ENCODE measurements around the gene LRPAP1.

LRPAP1 gene

GRCh38 chr4:3486541-3487540, 45.4 kb downstream of the LRPAP1 start:
- no peak overlapping the region for H3K4me3 ChIP-seq (ENCODE audit: low read depth, low read length)
- in situ Hi-C loops (cut with HindIII; ENCODE audit: low sequenced_read_pairs): no loop called here
- TF ChIP-seq CTCF (IDR thresholded peaks at IDR 0.05; ENCODE audit: low read depth, low read length, missing control alignments): no peak
- no peak for DNase-seq (ENCODE audit: low read depth)

GRCh38 chr4:3485886-3486540, 46.2 kb downstream of the LRPAP1 start:
- in situ Hi-C loops (cut with HindIII; ENCODE audit: low sequenced_read_pairs): no loop called here
- TF ChIP-seq CTCF (IDR thresholded peaks at IDR 0.05; ENCODE audit: low read depth, low read length, missing control alignments): no peak
- no peak overlapping the region for H3K4me3 ChIP-seq (ENCODE audit: low read depth, low read length)
- DNase-seq (ENCODE audit: low read depth): no peak

GRCh38 chr4:3485011-3485791, 47.0 kb downstream of the LRPAP1 start:
- no peak overlapping the region for H3K4me3 ChIP-seq (ENCODE audit: low read depth, low read length)
- TF ChIP-seq CTCF (IDR thresholded peaks at IDR 0.05; ENCODE audit: low read depth, low read length, missing control alignments): no peak
- DNase-seq (ENCODE audit: low read depth): no peak
- in situ Hi-C loops (cut with HindIII; ENCODE audit: low sequenced_read_pairs): no loop called here

- in situ Hi-C loops (cut with HindIII; ENCODE audit: low sequenced_read_pairs): no loop called here
- no peak overlapping the region for H3K4me3 ChIP-seq (ENCODE audit: low read depth, low read length)
- TF ChIP-seq CTCF (IDR thresholded peaks at IDR 0.05; ENCODE audit: low read depth, low read length, missing control alignments): no peak
- DNase-seq (ENCODE audit: low read depth): no peak
Measured at GRCh38 chr4:3484057-3484973, 47.9 kb downstream of the LRPAP1 start.

- no peak for DNase-seq (ENCODE audit: low read depth)
- in situ Hi-C loops (cut with HindIII; ENCODE audit: low sequenced_read_pairs): no loop called here
Measured at GRCh38 chr4:3483471-3483921, 48.7 kb downstream of the LRPAP1 start.

More at GRCh38 chr4:3483471-3483921, 48.7 kb downstream of the LRPAP1 start:
- no peak for TF ChIP-seq CTCF (IDR thresholded peaks at IDR 0.05; ENCODE audit: low read depth, low read length, missing control alignments)
- H3K4me3 ChIP-seq (ENCODE audit: low read depth, low read length): no peak overlapping the region

Data from astrocyte of the cerebellum (primary cell).